ENCODE results near the gene EFCAB14.

- TF ChIP-seq EZH2 (IDR thresholded peaks at IDR 0.05; ENCODE audit: insufficient read depth, poor library complexity, severe bottlenecking) (no peak), EZH2phosphoT487 (IDR thresholded peaks at IDR 0.05; ENCODE audit: insufficient read depth, low read depth) (no peak)
Observed at GRCh38 chr1:46735708-46736324, 16.9 kb upstream of the EFCAB14 start.
